KMS-11 (cell line): Measurements from ENCODE around the gene PCP2.

Source experiments
- H2AFZ ChIP-seq: fragments of 200-600 bp; sonication (generic); 2 replicates; pipeline ENCODE4 v1.6.1; 2016; ENCODE audit warnings: antibody characterized with exemption, mixed run types, low read depth
- H3K27ac ChIP-seq: fragments of 200-600 bp; sonication (generic); 2 replicates; pipeline ENCODE4 v1.6.1; 2016; ENCODE audit warnings: mild to moderate bottlenecking, mixed run types
- H3K27me3 ChIP-seq: fragments of 200-600 bp; sonication (generic); 2 replicates; pipeline ENCODE4 v1.6.1; 2017; ENCODE audit warnings: mild to moderate bottlenecking, low read depth, mixed run types, moderate library complexity; ENCODE audit not compliant: insufficient read depth
- H3K36me3 ChIP-seq: fragments of 200-600 bp; sonication (generic); 2 replicates; pipeline ENCODE4 v1.6.1; 2017; ENCODE audit warnings: mild to moderate bottlenecking, mixed run types; ENCODE audit not compliant: insufficient read depth
- H3K4me1 ChIP-seq: fragments of 200-600 bp; sonication (generic); 2 replicates; pipeline ENCODE4 v1.6.1; 2016; ENCODE audit warnings: mild to moderate bottlenecking, low read depth, mixed run types; ENCODE audit not compliant: poor library complexity, severe bottlenecking
- H3K4me2 ChIP-seq: fragments of 200-600 bp; sonication (generic); 2 replicates; pipeline ENCODE4 v1.7.0; 2016; ENCODE audit warnings: mild to moderate bottlenecking, mixed run types
- H3K4me3 ChIP-seq: fragments of 200-600 bp; sonication (generic); IDR thresholded peaks from 2 replicates; pipeline ENCODE4 v1.6.1; 2017; ENCODE audit warnings: low read depth, low read length, mixed read lengths; ENCODE audit not compliant: insufficient read depth
- H3K79me2 ChIP-seq: fragments of 200-600 bp; sonication (generic); 2 replicates; pipeline ENCODE4 v1.6.1; 2016; ENCODE audit warnings: low read depth, mixed run types; ENCODE audit not compliant: insufficient read depth
- H3K9ac ChIP-seq: fragments of 200-600 bp; sonication (generic); 2 replicates; pipeline ENCODE4 v1.6.1; 2016; ENCODE audit warnings: mild to moderate bottlenecking, mixed run types
- H4K20me1 ChIP-seq: fragments of 200-600 bp; sonication (generic); 2 replicates; pipeline ENCODE4 v1.6.1; 2016; ENCODE audit warnings: mild to moderate bottlenecking, mixed run types; ENCODE audit not compliant: insufficient read depth
- TF ChIP-seq, protein P1 (sequence below): fragments of 200-600 bp; sonication (generic); conservative IDR thresholded peaks from 2 replicates; pipeline ENCODE4 v1.6.1; 2017; ENCODE audit warnings: low read depth, mild to moderate bottlenecking, antibody characterized with exemption, low read length, moderate library complexity, mixed read lengths

The PCP2 gene

DNA sequence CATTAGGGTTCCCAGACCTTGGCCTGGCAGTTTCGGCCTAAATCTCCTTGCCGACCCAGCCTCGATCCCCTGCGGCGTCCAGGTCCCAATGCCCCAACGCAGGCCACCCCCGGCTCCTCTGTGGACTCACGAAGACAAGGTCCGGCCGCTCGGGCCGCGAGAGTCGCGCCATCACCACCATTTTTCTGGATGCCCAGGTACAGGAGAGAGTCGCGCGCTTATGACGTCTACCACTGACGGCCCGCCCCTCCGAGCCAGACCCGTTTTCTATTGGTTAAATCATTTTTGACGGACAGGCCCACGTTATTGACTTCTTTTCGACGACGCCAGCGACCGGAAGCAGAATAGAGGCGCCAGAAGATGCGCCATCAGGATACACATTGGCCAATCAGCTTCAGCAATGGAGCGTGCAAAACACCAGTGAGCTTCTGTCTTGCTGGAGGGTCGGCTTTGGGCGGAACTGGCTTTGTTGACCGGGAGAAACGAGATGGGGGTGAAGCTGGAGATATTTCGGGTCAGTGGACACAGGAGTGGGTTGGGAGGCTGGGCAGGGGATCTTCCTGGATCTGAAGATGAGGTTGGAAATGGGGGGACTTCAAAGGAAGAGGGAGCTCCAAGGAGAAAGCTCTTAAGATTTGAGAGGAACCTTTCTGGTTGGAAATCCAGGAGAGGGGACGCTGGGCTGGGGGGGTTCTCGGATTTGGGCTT is 4.0 kb downstream of the PCP2 start, which contains the start of the genes PET100 and XAB2:
PET100 (plus strand) TSS at position 447 of the 708 bp plus-strand sequence; CDS start at position 488, 41 bp downstream.
XAB2 (minus strand) TSS at position 199 of the 708 bp plus-strand sequence; CDS start at position 181, 18 bp downstream.
- H4K20me1 ChIP-seq = no peaks in the 10 kb centered on the region
- no peaks in the 10 kb centered on the region for H3K27me3 ChIP-seq
- H3K4me1 ChIP-seq = peaks cover 12% of the 10 kb centered on the region
- H3K79me2 ChIP-seq = peaks cover 45% of the 10 kb centered on the region
- TF ChIP-seq, protein P1, sequence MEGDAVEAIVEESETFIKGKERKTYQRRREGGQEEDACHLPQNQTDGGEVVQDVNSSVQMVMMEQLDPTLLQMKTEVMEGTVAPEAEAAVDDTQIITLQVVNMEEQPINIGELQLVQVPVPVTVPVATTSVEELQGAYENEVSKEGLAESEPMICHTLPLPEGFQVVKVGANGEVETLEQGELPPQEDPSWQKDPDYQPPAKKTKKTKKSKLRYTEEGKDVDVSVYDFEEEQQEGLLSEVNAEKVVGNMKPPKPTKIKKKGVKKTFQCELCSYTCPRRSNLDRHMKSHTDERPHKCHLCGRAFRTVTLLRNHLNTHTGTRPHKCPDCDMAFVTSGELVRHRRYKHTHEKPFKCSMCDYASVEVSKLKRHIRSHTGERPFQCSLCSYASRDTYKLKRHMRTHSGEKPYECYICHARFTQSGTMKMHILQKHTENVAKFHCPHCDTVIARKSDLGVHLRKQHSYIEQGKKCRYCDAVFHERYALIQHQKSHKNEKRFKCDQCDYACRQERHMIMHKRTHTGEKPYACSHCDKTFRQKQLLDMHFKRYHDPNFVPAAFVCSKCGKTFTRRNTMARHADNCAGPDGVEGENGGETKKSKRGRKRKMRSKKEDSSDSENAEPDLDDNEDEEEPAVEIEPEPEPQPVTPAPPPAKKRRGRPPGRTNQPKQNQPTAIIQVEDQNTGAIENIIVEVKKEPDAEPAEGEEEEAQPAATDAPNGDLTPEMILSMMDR = no peak
- peak within 1 kb of the TSS; percentile 58 for H3K27ac ChIP-seq
- H3K4me3 ChIP-seq = no peak within 1 kb of the TSS
- peak within 1 kb of the TSS; percentile 90 for H3K4me2 ChIP-seq
- peak within 1 kb of the TSS; percentile 50 for H2AFZ ChIP-seq
- H3K9ac ChIP-seq = peak within 1 kb of the TSS; percentile 78
- H3K36me3 ChIP-seq = no peaks in the 10 kb centered on the region

DNA sequence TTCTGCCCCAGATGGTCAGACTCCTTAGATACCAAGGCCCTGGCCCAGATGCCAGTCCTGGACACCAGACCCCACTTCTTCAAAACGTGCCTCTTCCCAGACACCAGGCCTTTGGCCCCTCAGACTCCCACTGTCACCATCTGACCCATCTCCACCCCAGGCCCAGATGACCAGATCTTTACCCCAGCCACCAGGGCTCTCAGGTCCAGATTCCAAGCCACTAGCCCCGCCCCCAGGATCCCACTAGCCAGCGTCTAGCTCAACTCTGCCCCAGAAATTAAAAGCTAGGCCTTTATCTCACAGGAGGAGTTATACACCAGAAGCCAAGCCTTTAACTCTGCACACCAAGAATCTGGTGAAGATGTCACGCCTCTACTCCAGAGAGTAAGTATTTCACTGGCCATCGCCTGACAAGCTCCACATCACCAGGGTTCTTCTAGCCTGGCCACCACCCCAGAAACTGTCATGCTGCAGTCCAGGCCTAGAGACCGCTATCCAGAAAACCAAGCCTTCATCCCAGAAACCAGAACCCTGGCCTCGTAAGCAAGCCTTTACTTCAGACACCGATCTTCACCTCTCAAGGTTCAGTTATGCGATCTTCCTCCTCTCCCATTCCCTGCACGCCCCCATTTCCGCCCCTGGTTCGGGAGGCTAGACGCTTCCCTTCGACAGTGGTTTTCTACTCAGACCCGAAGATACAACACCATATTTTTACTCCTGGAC is 4.8 kb downstream of the PCP2 start:
- H3K36me3 ChIP-seq = no peaks in the 10 kb centered on the region
- H3K4me3 ChIP-seq = no peak overlapping the region
- peaks cover 45% of the 10 kb centered on the region for H3K79me2 ChIP-seq
- no peaks in the 10 kb centered on the region for H3K27me3 ChIP-seq
- peaks cover 12% of the 10 kb centered on the region for H3K4me1 ChIP-seq
- peak overlapping the region; percentile 16; the same call in 1 of the 2 replicates for H3K27ac ChIP-seq
- H3K9ac ChIP-seq = peak overlapping the region; percentile 61
- TF ChIP-seq, protein P1 = no peak
- peak overlapping the region; percentile 90 for H3K4me2 ChIP-seq
- no peaks in the 10 kb centered on the region for H4K20me1 ChIP-seq
- peak overlapping the region; percentile 28; the same call in 1 of the 2 replicates for H2AFZ ChIP-seq

DNA sequence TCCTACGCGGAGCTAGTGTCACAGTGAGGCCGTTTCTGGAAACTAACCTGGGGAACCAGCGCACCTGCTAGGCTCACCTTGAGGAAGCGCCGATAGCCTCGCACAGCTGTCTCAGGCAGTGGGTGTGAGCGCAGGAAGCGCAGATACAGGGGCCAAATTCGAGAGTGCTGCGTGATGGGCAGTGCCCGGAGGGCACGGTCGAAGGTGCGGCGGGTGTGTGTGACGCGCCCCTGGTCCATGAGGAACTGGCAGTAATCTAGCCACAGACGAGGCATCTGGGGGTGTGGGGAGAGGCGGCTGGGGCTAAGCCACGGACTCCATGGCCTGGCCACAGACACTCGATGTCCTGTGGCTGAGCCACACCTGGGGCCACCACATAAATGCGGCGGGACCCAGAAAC is 6.4 kb downstream of the PCP2 start:
- Histone ChIP-seq H3K4me2 (no peak overlapping the region), H3K9ac (no peak overlapping the region)
- TF ChIP-seq, protein P1 = no peak

DNA sequence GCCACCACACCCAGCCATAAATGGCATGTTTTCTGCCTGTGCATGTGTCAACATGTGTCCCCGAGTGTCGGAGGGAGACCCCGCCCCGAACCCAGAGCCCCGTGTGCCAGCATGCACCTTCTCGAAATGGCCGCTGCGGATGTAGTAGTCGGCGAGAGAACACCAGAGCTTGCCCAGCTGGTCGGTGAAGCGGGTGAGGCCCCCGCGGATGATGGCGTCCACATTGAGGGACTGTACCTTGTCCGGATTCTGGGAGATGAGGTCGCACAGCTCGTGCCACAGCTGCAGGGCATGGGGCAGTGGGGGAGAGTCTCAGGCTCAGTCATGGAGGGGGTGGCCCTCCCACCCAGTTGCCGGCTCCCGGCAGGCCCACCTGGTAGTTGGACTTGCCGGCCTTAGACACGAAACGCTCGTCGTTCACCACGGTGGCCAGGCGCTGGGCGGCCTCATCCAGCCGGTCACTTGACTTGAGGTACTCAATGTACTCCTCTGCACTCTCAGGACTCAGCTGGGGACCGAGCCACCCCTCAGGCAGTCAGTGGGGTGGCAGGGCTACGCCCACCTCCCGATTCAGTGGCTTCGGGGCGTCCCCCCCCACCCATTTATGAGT is 7.7 kb downstream of the PCP2 start:
- H3K27me3 ChIP-seq = no peaks in the 10 kb centered on the region
- no peaks in the 10 kb centered on the region for H4K20me1 ChIP-seq
- no peak overlapping the region for H3K4me3 ChIP-seq
- no peak overlapping the region for H3K9ac ChIP-seq
- no peak overlapping the region for H3K27ac ChIP-seq
- H3K79me2 ChIP-seq = peaks cover 42% of the 10 kb centered on the region
- no peak overlapping the region for H2AFZ ChIP-seq
- TF ChIP-seq, protein P1 = no peak
- no peak overlapping the region for H3K4me2 ChIP-seq
- H3K36me3 ChIP-seq = no peaks in the 10 kb centered on the region
- peaks cover 11% of the 10 kb centered on the region for H3K4me1 ChIP-seq

More for the DNA sequence above, 6.4 kb downstream of the PCP2 start:
- Histone ChIP-seq H3K79me2 (peaks cover 45% of the 10 kb centered on the region), H3K4me3 (no peak overlapping the region), H3K36me3 (no peaks in the 10 kb centered on the region), H3K27ac (no peak overlapping the region), H4K20me1 (no peaks in the 10 kb centered on the region), H2AFZ (no peak overlapping the region), H3K27me3 (no peaks in the 10 kb centered on the region), H3K4me1 (peaks cover 12% of the 10 kb centered on the region)
